C1 segment of cervical spinal cord (tissue), 14 donors: ENCODE data around the gene NOL3.
"Not testable (repeated sequence)": the region's sequence is repeated elsewhere in the genome, so short reads cannot be mapped to it uniquely, and the experiment has no call there.

Experiments used
- DNase-seq, 14 donors: peaks; one replicate each; lab custom pipeline; 2025; lab: John Stamatoyannopoulos, UW

Gene NOL3

DNA sequence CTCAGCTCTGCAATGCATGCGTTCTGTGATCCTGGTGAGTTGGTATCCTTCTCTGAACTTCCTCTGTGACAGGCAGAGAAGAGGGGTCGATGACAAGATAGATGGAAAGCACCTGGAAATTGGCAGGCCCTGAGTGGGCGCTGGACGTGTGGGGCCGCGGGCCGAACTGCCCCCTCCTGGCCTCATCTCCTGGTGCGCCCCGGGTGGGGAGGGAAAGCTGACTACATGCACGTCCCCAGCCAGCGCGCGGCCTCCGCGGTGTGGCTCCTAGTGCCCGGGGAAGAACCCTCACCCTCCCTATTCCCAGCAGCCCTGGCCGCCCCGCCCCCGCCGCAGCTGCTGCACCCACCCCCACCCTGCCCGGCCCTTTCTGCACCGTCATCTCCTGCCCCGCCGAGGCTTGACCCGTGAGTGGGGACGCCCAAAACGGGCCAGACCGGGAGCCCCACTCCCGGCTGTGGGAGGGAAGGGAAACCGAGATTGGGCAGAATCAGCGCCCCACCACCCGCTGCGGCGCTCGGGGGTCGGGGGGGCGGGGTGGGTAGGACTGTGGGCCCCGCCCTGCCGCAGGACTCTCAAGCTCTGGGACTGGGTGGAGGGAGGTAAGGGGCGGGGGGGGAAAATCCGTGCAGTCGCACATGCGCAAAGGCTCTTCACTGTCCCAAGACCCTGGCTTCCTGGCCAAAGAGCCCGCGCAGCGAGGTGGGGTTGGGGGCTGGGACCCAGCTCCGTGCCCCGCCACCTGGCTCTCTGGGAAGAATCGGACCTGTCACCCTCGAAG is at the start of gene NOL3:
Gene NOL3, plus strand, starts transcription at position 371 of the 781 bp plus-strand sequence.
- DNase-seq, result peak in 12 of 14 donors; percentile 19 to 86 (median 56)

DNA sequence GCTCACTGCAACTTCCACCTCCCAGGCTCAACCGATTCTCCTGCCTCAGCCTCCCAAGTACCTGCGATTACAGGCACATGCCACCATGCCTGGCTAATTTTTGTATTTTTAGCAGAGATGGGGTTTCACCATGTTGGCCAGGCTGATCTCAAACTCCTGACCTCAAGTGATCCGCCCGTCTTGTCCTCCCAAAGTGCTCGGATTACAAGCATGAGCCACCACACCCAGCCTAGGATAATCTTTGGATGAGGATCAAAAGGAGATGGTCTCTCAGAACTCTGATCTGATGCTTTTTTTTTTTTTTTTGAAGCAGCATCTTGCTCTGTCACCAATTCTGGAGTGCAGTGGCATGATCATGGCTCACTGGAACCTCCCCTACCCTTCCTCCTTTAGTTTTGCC is 47.5 kb upstream of the NOL3 start:
- not testable (repeated sequence) for DNase-seq

DNA sequence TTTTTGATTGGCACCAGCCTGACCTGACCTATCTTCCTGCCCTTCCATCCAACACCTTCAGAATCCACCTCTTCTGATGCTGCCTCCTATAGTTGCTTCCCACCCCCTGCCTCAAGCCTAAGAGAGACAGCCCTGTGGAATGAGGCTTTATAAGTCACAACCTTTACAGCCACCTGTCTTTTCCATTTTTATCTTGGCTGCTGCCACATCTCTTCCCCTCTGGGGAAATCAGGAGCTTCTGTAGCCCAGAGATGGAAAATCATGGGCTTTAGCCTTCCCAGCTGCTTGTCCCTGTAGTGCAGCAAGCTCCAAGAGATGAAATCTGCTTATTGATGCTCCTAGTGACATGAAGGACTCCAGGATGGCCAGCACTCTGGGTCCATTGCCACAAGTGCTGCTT is 41.9 kb upstream of the NOL3 start:
- DNase-seq, result no peak

DNA sequence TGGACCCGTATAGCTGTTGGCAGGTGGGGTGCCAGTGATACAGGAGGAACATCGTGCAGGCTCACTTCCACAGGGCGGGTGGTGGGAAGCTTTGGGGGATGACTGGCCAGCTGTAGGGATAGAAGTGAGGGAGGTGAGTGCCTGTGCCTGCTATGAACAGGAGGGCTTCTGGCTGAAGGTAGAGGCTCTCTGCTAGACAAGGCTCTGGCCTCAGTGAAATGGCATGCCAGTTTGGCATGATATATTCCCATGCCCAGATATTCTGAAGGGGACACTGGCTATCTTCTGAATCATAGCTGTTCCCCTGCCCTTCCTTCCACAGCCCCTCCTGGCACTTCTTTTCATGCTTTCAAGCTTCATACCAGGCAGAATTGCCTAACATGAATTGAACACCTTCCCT is 41.5 kb upstream of the NOL3 start:
- peak in 1 of 14 donors; percentile 30 for DNase-seq

DNA sequence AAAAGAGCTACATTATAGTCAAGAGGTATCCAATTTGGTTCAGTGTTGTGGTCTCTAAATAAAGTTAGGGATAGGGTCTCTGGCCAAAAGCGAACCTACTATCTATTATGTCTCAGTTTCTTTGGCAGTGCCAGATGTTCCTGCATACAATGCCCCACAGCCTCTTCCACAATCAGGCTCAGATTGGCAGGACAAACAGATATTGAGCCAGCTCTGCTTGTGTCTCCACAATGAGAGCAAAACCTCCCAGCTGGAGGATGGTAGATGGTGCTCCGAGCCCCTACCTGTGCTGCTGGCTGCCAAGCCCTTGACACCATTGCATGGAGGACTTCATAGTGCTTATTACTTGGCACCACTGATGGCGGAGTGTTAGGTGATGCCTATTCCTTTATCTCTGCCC is 40.9 kb upstream of the NOL3 start:
- DNase-seq, result peak in 1 of 14 donors; percentile 30

DNA sequence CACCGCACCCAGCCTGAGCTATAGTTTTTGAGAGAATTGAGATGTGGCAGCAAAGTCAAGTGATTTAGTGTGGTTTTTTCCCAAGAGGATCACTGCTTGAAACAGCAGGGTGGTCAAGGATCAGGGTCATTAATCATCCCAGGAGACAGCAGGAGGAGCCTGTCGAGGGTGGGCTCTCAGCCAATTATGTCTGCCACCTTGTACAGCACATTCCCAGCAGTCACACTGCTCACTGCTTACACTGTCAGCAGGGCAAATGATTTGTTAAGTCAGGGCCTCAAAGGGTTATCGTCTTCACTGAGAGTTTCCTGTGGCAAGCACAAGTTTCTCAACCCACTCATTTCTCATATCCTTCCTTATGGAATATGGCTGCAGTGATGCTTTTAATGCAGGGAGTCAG is 32.7 kb upstream of the NOL3 start:
- no peak for DNase-seq

DNA sequence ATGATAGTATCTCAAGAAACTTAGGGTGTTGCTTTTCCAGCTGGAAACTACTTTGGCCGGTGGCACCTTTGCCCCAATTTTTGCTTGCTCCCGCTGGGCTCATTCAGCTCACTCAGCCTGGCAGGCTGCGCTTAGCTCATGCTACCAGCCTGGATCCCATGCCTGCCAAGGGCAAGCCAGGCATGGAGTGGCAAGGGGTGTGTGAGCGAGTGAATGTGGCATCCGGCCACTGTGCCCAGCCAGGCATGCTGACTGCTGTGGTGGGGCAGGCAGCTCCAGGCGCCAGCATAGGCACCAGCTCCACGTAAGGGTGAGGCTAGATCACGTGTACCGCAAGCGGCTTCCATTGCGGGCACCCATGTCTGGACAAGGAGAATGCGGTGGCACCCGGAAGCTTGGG is 28.9 kb upstream of the NOL3 start:
- no peak for DNase-seq

DNA sequence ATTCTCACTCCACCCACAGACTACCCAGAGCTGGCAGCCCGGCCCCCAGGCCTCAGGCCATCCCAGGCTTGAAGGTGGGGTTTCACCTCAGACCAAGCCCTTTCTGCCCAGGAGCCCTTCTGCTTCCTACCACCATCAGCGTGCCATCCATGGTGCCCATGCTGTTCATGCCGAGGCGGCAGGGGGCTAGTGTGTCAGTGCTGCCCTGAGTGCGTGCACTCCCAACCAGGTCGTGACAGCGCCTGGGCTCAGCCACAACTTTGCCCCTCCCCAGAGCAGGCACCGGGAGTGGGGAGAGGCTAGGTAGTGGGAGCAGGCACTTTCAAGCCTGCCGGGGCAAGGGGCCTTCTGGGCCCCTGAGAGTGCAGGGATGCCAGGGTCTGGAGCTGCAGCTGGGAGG is 28.0 kb upstream of the NOL3 start:
- no peak for DNase-seq

DNA sequence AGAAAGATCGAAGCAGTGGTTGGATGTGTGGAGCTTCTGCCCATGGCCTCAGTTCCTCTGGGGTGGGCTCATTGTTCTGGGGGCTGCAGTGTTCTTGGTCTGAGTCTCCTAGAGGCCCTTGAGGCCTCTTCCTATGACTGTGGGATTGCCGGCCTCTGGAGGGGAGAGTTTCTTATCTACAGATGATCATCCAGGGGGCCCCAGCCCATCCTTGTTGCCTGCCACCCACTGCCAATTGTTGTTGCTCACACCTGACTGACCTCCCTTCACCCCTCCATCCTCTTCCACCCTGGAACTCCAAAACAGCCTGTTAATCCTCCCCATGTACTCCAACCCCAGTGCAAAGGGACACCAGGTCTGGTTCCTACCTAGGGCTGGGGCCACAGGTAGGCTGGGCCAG is 25.4 kb upstream of the NOL3 start:
- no peak for DNase-seq

DNA sequence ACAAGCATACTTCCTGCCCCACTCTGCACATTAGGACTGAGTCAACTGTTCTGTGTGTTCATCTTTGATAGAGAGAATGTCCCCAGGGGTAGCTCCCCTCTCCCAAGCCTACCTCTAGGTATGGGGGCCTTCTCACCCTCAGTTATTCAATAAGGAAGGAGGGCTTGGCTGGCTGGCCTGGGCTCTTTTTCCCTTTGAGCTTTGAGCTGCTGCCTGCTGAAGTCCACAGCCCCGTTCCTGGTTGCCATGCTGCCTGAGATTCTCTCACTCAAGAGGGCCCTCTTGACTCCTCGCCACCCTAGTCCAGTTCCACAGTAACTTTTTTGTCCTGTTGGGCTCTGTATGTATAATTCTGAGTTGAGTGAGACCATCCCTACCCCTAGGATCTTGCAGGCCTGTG is 24.6 kb upstream of the NOL3 start:
- no peak for DNase-seq

DNA sequence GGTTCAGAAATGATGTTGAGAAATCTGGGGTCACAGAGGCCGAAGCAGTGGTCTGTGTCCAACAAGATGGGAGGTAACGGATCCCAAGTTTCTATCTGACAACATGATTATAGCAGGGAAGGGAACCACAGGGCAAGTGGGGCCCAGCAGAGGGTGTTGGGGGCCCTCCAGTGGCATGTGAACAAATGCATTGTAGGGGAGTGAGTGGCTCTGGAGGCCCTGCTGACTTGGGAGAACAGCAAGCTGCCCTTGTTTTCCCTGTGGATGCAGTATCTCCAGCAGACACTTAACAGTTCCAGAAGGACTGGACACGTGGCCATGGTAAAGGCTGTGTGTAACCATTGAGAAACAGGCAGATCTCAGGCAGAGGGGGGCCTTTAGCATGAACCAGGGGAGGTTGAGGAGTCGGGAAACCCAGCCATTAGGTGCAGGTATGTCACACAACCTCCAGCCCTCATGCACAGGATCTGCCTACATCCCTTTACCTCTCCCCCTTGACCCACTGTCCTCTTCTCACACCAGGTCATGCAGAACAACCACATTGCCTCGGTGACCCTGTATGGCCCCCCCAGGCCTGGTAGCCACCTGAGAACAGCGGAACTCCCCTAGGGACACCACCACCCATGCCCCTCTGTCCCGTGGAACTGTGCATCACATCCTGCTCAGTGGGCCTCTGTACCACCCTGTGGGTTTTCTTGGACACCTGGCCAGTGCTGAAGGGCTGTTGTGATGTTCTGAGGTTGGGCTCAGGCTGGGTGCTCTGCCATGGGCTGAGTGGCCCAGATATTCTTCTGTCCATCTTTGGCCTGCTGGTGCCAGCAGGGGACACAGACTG is 23.6 kb upstream of the NOL3 start:
- DNase-seq, result peak in 1 of 14 donors; percentile 17

DNA sequence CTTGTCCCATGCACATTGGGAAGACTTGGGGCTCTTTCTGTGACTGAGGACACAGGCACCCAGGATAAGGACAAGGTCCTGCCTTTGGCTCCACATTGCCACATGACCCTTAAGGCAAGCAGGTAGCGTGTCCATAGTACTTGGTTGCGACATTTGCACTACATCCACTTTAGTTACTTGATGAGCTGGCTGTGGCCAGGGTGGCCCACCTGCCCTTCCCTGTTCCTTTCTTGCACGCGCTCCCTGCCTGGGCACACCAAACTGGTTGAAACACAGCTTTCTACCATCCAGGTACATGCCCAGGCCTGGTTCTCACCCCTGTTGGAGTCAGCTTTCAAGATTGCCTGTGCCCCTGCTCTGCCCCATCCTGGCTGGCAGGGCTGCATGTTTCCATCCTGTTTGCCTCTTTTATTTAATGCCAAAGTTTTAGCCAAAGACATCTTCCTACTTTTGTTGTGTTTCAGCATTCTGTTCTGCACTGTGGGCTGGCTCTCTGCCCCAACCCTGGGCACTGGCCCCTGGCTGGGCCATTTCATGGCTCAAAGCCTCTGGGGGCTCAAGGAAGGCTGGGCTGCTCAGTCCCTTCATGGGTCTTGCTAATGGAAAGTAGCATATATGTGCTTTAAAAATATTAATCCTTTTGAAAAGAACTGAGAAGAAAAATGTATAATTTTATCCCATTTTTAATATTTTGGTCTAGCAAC is 22.7 kb upstream of the NOL3 start:
- peak in 1 of 14 donors; percentile 45 for DNase-seq

DNA sequence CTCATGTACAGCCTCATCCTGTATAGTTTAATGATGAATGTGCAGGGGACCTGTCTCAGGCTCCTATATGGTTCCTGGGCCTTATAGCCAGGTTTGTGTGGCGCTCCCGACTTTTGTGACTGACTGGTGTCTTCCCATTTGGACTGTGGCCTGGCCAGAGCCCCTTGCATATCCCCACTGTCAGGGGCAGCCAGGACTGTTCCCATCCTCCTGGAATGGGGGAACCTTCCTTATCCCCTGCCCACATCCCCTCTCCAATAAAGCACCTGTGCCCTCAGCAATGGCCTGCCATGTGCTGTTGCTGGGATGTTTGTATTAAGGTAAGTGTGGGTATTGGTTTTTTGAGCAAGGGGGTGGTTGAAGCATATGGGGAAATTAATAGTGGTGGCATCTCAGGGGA is 22.1 kb upstream of the NOL3 start:
- DNase-seq, result no peak

DNA sequence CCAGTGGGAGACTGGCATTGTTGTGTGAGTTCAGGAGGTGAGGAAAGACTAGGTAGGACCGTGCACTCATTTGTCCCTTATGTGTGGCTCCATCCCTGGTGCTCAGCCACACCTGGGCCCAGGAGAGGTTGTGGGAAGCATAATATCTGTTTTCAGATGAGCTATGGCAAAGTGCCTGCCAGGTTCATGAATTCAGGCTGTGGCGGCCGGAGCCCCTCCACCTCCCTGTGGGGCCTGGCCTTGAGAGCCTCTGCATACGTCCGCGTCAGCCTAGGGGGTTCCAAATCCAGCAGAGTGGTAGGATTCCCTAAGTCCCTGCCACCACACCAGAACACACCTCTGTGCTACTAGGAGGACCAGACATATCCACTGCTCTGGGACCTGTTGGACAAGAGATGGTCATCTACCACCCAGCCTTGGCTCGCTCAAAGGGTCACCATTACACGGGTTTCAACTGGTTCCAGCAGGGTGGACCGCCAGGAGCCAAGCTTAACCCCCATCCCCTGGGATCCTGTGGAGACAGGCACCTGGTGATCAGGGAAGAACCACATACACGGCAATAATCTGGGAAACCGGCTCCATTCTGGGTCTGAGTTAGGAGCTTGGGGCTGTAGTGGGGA is 21.6 kb upstream of the NOL3 start:
- no peak for DNase-seq

DNA sequence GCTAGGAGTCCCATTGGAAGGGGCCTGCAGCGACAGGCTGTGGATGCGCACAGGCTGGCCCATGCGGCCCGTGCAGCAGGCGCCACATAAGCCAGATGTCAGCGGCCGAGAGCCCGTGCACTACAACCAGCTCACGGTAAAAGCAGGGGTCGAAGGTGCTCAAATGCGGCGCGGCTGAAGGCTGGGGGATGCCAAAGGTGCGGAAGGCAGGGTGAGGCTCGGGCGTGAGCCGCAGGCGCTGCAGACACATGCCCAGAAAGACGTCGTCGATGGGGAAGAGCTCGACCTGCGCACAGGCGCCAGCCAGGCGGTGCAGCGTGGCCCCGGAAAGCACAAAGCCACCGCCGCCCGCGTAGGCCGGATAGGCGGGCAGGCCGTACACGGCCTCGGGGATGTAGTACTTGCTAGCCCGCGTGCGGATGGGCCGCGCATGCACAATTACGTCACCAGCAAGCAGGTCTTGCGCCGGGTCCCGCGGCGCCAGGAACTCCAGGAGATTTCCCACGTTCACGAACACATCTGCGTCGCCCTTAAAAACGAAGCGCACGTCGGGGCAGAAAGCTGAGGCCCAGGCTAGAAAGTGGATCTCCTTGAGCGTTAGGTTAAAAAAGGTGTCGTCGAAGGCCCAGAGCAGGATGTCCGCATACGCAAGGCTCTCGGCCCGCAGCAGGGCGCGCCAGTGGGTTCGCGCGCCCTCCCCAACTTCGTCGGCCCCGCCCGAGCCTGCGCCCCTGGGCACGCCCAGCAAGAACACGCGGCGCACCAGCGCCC is 20.9 kb upstream of the NOL3 start:
- DNase-seq, result no peak

DNA sequence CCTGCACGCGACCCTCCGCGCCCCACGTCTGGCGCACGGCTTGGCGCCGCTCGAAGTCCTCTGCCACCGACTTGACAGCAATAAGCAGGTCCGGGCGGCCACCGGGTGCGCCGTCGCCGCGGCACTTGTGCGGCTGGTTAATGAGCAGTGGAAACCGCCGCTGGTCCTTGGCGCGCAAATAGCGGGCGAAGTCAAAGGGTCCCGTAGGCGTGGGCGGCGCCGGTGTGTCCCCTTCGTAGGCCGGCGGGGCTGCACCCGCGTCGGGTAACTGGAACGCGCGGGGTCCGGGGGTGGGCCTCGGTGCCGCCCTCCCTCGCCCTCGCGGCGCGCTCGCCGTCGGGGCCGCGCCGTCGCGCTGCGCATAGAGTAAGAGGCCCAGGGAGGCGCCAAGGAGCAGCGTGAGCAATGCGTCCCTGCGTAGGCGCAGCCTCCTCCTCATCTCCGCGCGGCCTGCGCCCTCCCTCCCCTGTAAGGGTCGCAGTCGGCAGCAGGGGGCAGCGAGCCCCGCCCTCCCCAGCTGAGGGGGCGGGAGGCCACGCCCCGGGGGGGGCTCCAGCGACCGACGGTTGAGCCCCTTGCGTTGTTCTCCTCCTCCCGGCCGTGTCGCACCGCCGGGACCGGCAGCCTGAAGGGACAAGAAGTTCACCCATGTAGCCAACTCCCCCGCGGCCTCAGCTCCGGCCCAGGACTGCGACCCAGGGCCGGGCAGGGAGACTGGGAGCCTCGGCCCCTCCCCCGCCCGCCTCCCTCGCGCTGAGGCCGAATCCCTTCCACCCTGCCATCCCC is 20.1 kb upstream of the NOL3 start:
- peak in 1 of 14 donors; percentile 74 for DNase-seq

DNA sequence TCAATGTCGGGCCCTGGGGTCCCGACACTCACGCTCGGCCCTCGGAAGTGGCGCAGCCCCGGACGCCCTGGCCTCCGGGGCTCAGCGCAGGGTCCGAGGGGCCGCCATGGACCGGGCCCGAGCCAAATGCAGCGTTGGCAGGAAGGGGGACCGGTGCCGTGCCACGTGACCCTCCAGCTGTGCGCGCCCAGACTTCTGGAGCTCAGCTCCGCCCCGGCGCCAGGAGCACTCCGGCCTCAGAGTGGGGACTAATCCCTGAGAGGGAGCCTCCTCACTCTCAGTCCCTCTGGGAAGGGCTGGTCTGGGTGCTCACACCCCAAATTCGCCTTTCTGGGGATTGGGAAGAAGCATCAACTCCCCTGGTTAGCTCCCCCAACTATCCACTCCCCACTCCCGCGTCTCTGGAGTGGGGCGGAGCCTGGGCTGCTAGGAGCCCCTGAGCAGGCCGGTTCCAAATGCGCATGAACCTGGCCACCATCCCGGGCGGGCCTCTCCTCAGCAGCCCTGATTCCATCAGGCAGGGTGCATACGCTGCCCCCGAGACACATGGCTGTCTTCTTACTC is 19.4 kb upstream of the NOL3 start, which contains the start of gene B3GNT9:
Gene B3GNT9, minus strand, starts transcription at position 166 of the 564 bp plus-strand sequence. CDS start 513 bp downstream, outside the sequence.
- DNase-seq, result peak in 12 of 14 donors; percentile 19 to 84 (median 68)

DNA sequence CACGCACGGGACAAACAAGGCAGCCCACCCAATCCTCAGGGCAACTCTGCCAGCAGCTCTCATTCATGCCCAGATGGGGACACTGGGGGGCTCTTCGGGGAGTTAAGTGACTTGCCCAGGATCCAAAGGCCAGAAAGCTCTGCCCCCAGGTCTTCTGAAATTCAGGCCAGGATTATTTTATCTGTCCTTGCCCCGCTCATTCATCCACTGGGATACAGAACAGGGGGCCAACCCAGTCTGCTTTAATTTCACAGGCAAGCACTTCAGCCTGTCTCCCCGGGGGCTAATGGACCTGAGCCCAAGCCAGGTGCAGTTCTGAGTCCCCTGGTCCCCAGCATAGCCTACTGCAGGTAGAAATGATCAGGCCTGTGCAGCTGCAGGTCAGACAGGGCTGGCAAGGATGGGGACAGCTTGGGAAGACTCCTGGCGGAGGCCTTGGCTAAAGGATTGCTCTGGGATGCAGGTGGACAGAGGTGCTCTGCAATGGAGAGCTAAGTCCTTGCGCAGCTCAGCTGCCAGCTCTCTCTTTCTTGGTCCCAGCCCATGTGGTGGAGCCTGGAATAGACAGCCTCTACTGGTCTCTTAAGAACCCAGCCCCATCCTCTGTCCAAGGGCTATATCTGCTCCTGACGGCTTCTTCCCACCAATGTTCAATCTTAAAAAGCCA is 18.8 kb upstream of the NOL3 start:
- DNase-seq, result no peak
